GM18861 (cell line): ENCODE data around the gene POLR1A.

ENCODE experiments used
- ATAC-seq: cut with Tn5 transposase; IDR thresholded peaks from one replicate; pipeline ENCODE4 v1.9.1; 2021; ENCODE audit not compliant: unreplicated experiment

The POLR1A gene

DNA sequence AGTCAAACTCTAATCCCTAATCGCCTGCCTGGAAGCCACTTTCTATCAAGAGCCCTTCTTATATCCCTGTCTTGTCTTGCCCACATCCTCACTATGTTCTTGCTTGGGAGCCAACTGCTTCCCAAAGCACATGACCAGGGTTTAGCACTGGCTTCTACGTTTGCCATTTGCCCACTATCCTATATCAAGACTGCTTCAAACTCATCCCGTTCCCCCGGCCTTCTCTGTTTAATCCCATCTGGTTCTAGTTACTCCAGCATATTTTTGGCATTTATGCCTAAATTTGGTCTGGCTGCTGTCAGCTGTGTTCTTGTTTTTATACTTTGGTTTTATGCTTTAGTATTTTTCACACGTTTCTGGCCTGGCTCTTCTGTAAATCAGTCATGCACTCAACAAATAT, 40.2 kb downstream of the POLR1A start:
- no peak for ATAC-seq

GRCh38 chr2:86064006-86064405, 41.7 kb downstream of the POLR1A start:
- no peak for ATAC-seq

DNA sequence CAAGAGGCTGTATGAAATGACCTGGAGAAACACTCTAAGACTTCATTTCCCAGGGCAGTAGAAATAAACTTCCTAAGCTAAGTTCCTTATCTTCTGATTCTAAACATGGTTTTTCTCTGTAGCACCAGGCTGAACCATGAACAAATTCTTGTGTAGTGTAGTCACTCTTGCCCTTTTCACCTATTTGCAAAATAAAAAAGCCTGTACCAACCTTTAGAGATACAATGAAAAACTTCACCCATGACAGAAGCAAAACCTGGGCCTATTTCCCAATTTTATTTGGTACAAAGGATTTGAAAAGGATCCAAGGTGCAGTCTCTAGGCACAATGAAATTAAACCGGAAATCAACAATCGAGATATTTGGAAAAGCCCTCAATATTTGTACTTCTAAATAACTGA, 43.6 kb downstream of the POLR1A start:
- ATAC-seq, result no peak

- ATAC-seq, result no peak
Observed at GRCh38 chr2:86056590-86057331, 48.9 kb downstream of the POLR1A start.

GRCh38 chr2:86055314-86055713, 50.4 kb downstream of the POLR1A start:
- ATAC-seq, result no peak

GRCh38 chr2:86054535-86055082, 51.1 kb downstream of the POLR1A start:
- no peak for ATAC-seq

- no peak for ATAC-seq
Observed at GRCh38 chr2:86053166-86053565, 52.5 kb downstream of the POLR1A start.

- ATAC-seq, result no peak
Observed at GRCh38 chr2:86052676-86053075, 53.0 kb downstream of the POLR1A start.

DNA sequence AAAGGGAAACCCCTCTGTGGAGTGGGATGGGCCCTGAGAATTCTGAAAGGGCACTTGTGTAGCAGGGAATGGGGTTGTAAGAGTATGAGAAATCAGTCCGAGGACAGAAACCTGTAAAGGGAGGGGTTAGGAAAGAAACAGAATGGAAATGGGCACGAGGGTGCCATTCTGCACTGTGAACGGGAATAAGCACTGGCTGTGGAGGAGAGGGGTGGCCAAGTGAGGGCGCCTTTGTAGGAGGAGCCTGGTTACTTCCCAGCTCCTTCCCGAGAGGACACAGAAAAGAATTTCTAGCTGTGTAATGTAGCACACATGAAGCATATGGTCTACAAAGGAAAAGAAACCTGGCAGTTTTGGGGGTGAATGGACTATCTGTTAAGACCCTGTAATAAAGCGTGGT, 53.4 kb downstream of the POLR1A start:
- ATAC-seq, result no peak

DNA sequence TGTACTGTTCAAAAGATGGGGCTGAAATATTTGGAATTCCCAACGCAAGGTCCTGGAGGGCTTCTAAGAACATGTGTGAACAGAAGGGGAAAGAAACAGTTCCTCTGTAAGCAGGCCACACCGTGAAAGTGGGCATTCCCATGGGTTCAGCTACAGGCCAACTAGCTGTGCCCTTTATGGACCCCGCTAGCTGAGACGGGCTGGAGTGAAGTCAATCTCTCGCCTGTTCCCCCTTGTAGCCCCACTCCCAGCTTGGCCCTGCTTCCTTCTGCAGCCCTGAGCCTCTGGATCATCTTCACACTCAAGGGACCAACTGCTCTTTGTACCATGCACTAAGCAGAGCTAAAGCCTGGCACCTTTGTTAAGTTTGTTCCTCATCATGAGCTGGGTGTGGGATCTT, 55.4 kb downstream of the POLR1A start:
- no peak for ATAC-seq

DNA sequence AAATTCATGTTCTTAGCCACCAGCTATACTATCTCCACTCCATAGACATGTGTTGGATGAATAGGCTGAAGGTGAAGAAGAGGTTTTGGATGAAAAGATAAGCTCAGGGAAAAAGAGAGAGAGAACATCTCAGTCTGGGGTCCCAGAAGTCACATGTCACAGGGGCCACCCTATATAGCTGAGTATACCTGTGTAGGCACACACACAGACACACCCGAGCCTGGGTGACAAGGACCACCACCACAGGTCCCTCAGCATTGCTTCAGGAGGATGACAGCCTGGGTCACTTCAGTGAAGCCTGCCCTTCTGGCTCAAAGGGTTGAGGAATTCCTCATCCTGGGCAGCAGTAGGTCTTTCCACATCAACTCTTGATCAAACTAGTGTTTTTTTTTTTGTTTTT, 56.2 kb downstream of the POLR1A start:
- ATAC-seq, result no peak

GRCh38 chr2:86048888-86049287, 56.8 kb downstream of the POLR1A start:
- no peak for ATAC-seq

GRCh38 chr2:86048383-86048701, 57.3 kb downstream of the POLR1A start:
- ATAC-seq, result no peak

- no peak for ATAC-seq
Observed at GRCh38 chr2:86047575-86048382, 57.9 kb downstream of the POLR1A start.

DNA sequence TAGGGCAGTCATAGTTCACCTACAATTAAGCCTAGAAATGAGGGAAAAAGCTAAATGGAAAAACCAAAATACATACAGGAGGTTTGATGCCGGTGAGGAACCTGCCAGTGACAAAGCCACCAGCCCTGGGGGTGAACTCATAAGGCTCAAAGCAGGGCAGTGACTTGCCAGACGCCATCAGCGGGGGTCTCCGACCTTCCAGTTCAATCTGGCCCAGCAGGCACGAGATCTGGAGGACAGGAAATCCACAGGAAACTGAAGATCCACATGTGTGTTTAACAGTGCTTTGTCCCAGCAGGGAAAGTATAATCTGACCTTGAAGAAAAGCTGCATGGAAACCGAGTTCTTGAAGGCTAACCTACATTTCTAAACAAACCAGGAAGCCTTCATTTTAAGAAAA, 60.1 kb downstream of the POLR1A start:
- ATAC-seq, result no peak

GRCh38 chr2:86044614-86045013, 61.1 kb downstream of the POLR1A start:
- ATAC-seq, result no peak

- ATAC-seq, result no peak
Observed at GRCh38 chr2:86044045-86044444, 61.6 kb downstream of the POLR1A start.

DNA sequence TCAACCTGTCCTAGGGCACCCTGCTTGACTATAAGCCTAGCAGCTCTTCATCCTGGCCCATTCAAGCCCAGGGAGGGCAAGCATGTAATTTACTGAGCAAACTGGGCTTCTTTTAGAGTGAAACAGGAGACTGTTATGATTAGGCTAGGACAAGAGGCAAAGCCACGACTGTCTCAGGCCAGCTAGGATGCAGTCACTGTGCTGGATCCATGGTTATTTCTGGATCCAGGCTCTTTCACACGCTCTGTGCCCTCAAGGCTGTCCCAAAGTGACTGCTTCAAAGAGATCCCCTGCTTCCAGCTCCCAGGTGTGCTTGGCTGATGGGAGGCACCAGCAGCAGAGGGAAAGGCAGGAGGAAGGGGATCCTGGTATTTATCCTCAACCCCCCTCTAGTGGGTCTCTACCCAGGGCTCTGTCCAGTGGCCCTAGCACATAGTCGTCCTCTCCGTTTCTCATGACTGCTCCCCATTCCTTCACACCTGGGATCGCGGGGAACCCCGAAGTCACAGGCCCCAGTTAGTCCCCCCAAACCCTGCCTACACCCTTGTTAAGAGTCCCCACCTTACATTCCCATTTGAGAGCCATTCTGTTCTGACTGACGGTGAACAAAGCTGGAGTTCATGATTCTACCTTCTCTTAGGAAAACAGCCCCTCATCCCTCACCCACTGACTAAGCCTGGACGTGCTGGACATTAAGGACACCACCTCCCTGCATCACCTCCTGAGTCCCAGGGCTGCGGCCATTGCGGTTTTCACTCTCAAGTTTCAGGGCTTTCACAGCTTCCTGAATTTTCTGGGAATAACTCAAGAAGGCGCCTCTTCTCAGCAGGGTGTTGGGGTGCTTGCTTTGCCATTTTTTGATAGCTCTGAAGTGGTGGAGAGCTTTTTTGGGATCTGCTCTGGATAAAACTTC, 63.2 kb downstream of the POLR1A start:
- ATAC-seq, result no peak

- no peak for ATAC-seq
Observed at GRCh38 chr2:86039963-86040655, 65.6 kb downstream of the POLR1A start.

GRCh38 chr2:86039178-86039962, 66.3 kb downstream of the POLR1A start:
- ATAC-seq, result no peak
